ENCODE results near the gene POLR2B. TPM values are rescaled to one million over a fixed set of nuclear protein-coding genes. Genes with fewer than 3 reads are reported as not detected.

Gene POLR2B
- total RNA-seq, 4 donors from 2014 or later = 82.4 to 128 (median 110) TPM

- Histone ChIP-seq H3K4me3 (no peak overlapping the region), H3K27me3 (no peaks in the 10 kb centered on the region), H3K4me1 (peaks cover 11 to 85% (median 33%) of the 10 kb centered on the region in 3 donors), H3K9me3 (no peaks in the 10 kb centered on the region), H3K36me3 (no peaks in the 10 kb centered on the region), H3K27ac (peak overlapping the region in 3 of 4 donors; percentile 9 to 79 (median 79))
- ATAC-seq = no peak
- TF ChIP-seq POLR2AphosphoS5 (IDR thresholded peaks at IDR 0.05) (no peak), POLR2A (IDR thresholded peaks at IDR 0.05) (no peak), EP300 (IDR thresholded peaks at IDR 0.05) (no peak)
- TF ChIP-seq, protein P1, sequence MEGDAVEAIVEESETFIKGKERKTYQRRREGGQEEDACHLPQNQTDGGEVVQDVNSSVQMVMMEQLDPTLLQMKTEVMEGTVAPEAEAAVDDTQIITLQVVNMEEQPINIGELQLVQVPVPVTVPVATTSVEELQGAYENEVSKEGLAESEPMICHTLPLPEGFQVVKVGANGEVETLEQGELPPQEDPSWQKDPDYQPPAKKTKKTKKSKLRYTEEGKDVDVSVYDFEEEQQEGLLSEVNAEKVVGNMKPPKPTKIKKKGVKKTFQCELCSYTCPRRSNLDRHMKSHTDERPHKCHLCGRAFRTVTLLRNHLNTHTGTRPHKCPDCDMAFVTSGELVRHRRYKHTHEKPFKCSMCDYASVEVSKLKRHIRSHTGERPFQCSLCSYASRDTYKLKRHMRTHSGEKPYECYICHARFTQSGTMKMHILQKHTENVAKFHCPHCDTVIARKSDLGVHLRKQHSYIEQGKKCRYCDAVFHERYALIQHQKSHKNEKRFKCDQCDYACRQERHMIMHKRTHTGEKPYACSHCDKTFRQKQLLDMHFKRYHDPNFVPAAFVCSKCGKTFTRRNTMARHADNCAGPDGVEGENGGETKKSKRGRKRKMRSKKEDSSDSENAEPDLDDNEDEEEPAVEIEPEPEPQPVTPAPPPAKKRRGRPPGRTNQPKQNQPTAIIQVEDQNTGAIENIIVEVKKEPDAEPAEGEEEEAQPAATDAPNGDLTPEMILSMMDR (IDR thresholded peaks at IDR 0.05) = no peak
- 76 to 82% methylated on average over 9 to 14 of the region's 14 CpGs for WGBS, 2 donors (ENCODE audit: low coverage in 1 of 2)
These were observed 99.1 kb downstream of the POLR2B start for GRCh38 chr4:57077550-57078343.

DNA sequence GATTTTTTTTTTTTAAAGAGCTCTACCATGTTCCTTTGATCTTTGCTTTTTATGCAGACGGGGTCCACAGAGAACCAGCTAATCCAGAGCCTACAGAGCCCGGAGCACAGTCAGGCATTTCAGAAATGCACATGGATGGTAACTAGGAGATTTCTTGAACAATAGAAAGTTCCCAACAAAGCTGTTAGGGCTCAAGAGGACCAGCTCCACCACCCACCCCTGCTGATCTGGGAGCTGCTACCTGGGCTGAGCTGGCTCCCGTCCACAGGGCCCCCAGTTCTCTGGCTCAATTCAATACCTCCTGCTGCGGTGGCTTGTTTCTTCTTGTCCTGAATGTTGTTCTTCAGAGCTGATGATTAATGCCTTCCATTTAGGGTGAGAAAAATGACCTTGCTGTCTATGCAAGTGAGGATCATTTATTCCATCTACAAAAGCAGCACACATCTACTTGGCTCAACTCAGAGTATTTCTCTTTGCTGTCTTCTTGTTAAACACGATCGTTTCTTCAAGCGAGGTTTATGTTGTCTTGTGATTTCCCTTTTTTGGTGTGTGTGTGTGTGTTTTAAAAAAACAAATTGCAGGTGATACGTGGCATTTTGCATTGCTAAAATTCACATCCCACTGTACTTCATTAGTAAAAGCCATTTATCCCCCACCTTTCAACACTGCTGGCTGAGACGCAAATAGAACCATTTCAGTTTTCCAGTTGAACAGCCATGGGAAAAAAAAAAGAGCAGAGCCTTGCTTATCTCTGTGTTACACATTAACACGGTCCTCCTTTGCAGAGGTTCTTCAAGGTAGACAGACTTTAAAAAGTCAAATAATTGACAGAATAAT, 100.2 kb downstream of the POLR2B start:
- peak overlapping the region in 1 of 2 donors; percentile 6 for H3K4me3 ChIP-seq
- no peak for ATAC-seq

More for the DNA sequence above, 100.2 kb downstream of the POLR2B start:
- H3K4me1 ChIP-seq = peaks cover 19 to 87% (median 35%) of the 10 kb centered on the region in 3 donors
- TF ChIP-seq POLR2A (IDR thresholded peaks at IDR 0.05) (no peak), POLR2AphosphoS5 (IDR thresholded peaks at IDR 0.05) (no peak), EP300 (IDR thresholded peaks at IDR 0.05) (no peak)
- TF ChIP-seq, protein P1 (IDR thresholded peaks at IDR 0.05) = no peak
- H3K27ac ChIP-seq = peak overlapping the region; percentile 56 to 79 (median 78)
- H3K27me3 ChIP-seq = no peaks in the 10 kb centered on the region
- H3K9me3 ChIP-seq = no peaks in the 10 kb centered on the region
- 15 to 24% methylated on average over 6 to 8 of the region's 10 CpGs for WGBS, 2 donors (ENCODE audit: low coverage in 1 of 2)
- H3K36me3 ChIP-seq = no peaks in the 10 kb centered on the region

Small RNAs within 50 kb of the gene (small RNA-seq; reads per million reads assigned to genes)
- gene RNU6-998P = 0 reads per million in 4 donors

Other genes with a start within 250 kb of the POLR2B start
- gene SPINK2, start 157.2 kb upstream of the POLR2B start, total RNA-seq = not detected
- 10 to 100 TPM; 32.8 to 41.1 (median 39.5) TPM for gene REST, start 71.0 kb upstream of the POLR2B start, total RNA-seq
- gene NOA1, start 1.3 kb upstream of the POLR2B start, total RNA-seq = 10 to 100 TPM; 15.3 to 25.8 (median 21.0) TPM
- gene IGFBP7, start 131.5 kb downstream of the POLR2B start, total RNA-seq = 100 to 1,000 TPM; 478 to 876 (median 798) TPM